ENCODE measurements around the gene CYP2E1.
"Not testable (repeated sequence)": the region's sequence is repeated elsewhere in the genome, so short reads cannot be mapped to it uniquely, and the experiment has no call there.

Gene CYP2E1

DNA sequence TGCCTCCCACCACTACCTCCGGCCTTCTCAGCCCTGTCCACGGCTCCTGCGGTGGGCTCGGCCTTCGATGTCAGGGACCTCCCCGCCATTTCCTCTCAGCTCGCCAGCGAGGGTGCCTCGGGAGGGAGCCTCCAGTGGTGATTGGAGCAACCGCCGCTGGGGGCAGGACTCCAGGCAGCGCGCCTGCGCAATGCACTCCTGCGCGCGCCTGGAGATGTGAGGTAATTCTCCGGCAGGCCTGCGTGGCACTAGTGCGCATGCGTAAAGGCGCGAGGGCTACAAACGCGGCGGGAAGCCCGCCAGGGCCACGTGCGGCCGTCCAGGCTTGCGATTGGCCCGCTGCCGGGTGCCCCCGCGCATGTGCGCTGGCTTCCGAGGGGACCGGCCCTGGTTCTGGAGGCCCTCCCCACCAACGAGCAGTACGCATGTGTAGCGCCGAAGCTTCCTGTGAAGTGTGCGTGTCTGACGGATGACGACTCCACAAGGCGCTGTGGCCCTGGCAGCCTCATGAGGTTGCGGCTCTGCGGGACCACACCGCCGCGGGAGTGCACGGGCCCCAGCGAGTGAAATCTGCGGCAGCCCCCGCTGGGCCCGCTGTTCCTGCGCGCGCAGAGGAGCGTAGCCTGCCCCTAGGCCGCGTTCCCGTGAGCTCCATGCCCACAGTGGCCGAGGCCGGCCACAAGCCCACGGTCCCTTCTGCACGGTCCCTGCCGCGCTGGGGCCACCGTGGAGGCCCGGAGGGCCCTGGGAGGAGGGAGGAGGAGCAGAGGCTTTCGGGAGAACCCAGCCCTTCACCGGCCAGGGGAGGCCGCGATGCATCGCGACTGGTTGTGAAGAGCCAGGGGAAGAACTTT lies 38.5 kb downstream of the CYP2E1 start, which contains the start of gene SYCE1:
Gene SYCE1 (minus strand): TSS at position 143 of the 854 bp plus-strand sequence. CDS start 54 bp downstream, at position 89.
- H3K4me3 ChIP-seq (ENCODE audit: low read depth, low read length): no peak within 1 kb of the TSS
- no peaks in the 10 kb centered on the region for H3K9me3 ChIP-seq (ENCODE audit: severe bottlenecking)
- H3K27me3 ChIP-seq (ENCODE audit: insufficient read depth, low read depth, severe bottlenecking): no peaks in the 10 kb centered on the region
- DNase-seq: no peak
- H3K36me3 ChIP-seq: no peaks in the 10 kb centered on the region
- TF ChIP-seq, protein P1, sequence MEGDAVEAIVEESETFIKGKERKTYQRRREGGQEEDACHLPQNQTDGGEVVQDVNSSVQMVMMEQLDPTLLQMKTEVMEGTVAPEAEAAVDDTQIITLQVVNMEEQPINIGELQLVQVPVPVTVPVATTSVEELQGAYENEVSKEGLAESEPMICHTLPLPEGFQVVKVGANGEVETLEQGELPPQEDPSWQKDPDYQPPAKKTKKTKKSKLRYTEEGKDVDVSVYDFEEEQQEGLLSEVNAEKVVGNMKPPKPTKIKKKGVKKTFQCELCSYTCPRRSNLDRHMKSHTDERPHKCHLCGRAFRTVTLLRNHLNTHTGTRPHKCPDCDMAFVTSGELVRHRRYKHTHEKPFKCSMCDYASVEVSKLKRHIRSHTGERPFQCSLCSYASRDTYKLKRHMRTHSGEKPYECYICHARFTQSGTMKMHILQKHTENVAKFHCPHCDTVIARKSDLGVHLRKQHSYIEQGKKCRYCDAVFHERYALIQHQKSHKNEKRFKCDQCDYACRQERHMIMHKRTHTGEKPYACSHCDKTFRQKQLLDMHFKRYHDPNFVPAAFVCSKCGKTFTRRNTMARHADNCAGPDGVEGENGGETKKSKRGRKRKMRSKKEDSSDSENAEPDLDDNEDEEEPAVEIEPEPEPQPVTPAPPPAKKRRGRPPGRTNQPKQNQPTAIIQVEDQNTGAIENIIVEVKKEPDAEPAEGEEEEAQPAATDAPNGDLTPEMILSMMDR (IDR thresholded peaks at IDR 0.05; ENCODE audit: low read depth, low read length): no peak
- no peak within 1 kb of the TSS for H3K27ac ChIP-seq

DNA sequence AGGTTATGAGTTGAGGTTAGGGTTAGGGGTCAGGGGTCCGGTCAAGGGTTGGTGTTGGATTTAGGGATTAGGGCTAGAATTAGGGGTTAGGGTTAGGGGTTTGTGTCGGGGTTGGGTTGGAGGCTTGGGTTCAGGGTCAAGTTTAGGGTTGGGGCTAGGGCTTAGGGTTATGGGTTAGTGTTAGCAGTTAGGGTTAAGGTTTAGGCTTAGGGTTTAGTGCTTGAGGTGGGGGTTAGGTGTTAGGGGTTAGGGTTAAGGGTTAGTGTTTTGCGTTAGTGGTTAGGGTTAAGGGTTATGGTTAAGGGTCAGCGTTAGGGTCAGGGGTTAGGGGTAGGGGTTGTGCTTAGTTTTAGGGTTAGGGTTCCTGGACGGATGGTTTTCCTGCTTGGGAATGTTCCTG lies 40.0 kb downstream of the CYP2E1 start:
- TF ChIP-seq, protein P1 (IDR thresholded peaks at IDR 0.05; ENCODE audit: low read depth, low read length): no peak
- no peak overlapping the region for H3K27ac ChIP-seq
- H3K36me3 ChIP-seq: no peaks in the 10 kb centered on the region
- H3K9me3 ChIP-seq (ENCODE audit: severe bottlenecking): no peaks in the 10 kb centered on the region
- H3K27me3 ChIP-seq (ENCODE audit: insufficient read depth, low read depth, severe bottlenecking): no peaks in the 10 kb centered on the region
- DNase-seq: no peak
- H3K4me3 ChIP-seq (ENCODE audit: low read depth, low read length): no peak overlapping the region

GRCh38 chr10:133567609-133568286 lies 40.6 kb downstream of the CYP2E1 start:
- TF ChIP-seq, protein P1 (IDR thresholded peaks at IDR 0.05; ENCODE audit: low read depth, low read length): no peak
- Histone ChIP-seq H3K9me3 (ENCODE audit: severe bottlenecking) (peaks cover under 1% of the 10 kb centered on the region), H3K27ac (no peak overlapping the region), H3K36me3 (no peaks in the 10 kb centered on the region), H3K4me3 (ENCODE audit: low read depth, low read length) (no peak overlapping the region), H3K27me3 (ENCODE audit: insufficient read depth, low read depth, severe bottlenecking) (no peaks in the 10 kb centered on the region)
- no peak for DNase-seq

DNA sequence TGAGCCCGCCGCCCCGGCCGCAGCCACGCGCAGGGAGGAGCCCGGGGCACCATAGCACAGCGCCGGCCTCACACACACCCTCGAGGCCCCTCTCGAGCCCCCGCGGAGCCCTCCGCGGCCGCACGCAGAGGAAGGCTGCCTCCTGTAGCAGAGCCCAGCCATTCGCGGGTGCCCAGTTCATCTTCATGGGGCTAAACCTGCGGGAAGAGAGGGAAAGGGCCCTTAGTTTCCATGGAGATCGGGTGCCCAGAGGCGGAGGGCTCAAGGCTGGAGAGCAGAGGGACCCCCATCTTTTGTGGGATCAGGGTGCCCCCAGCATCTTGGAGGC lies 41.1 kb downstream of the CYP2E1 start:
- H3K27ac ChIP-seq: no peak overlapping the region

GRCh38 chr10:133568831-133569527 lies 41.8 kb downstream of the CYP2E1 start:
- H3K36me3 ChIP-seq; H3K27me3 ChIP-seq (ENCODE audit: insufficient read depth, low read depth, severe bottlenecking); H3K27ac ChIP-seq; DNase-seq: not testable (repeated sequence)
- Histone ChIP-seq H3K9me3 (ENCODE audit: severe bottlenecking) (peaks cover 12% of the 10 kb centered on the region), H3K4me3 (ENCODE audit: low read depth, low read length) (peak overlapping the region; percentile 14; the same call in 1 of the 2 replicates)

More for the DNA sequence above, 41.1 kb downstream of the CYP2E1 start:
- TF ChIP-seq, protein P1 (IDR thresholded peaks at IDR 0.05; ENCODE audit: low read depth, low read length): no peak
- DNase-seq: no peak
- Histone ChIP-seq H3K27me3 (ENCODE audit: insufficient read depth, low read depth, severe bottlenecking) (no peaks in the 10 kb centered on the region), H3K36me3 (no peaks in the 10 kb centered on the region), H3K9me3 (ENCODE audit: severe bottlenecking) (peaks cover 5% of the 10 kb centered on the region), H3K4me3 (ENCODE audit: low read depth, low read length) (no peak overlapping the region)

GRCh38 chr10:133569801-133570200 lies 42.6 kb downstream of the CYP2E1 start:
- not testable (repeated sequence) for H3K4me3 ChIP-seq (ENCODE audit: low read depth, low read length); H3K36me3 ChIP-seq; DNase-seq; H3K27ac ChIP-seq; H3K27me3 ChIP-seq (ENCODE audit: insufficient read depth, low read depth, severe bottlenecking)
- peaks cover 13% of the 10 kb centered on the region for H3K9me3 ChIP-seq (ENCODE audit: severe bottlenecking)

- H3K27me3 ChIP-seq (ENCODE audit: insufficient read depth, low read depth, severe bottlenecking); H3K36me3 ChIP-seq; DNase-seq; H3K4me3 ChIP-seq (ENCODE audit: low read depth, low read length); H3K27ac ChIP-seq: not testable (repeated sequence)
- H3K9me3 ChIP-seq (ENCODE audit: severe bottlenecking): peaks cover 13% of the 10 kb centered on the region
Measured at GRCh38 chr10:133572055-133572454, 44.9 kb downstream of the CYP2E1 start.

- not testable (repeated sequence) for H3K27ac ChIP-seq; H3K36me3 ChIP-seq; DNase-seq; H3K4me3 ChIP-seq (ENCODE audit: low read depth, low read length); H3K27me3 ChIP-seq (ENCODE audit: insufficient read depth, low read depth, severe bottlenecking)
- peaks cover 13% of the 10 kb centered on the region for H3K9me3 ChIP-seq (ENCODE audit: severe bottlenecking)
Measured at GRCh38 chr10:133573460-133573859, 46.3 kb downstream of the CYP2E1 start.

DNA sequence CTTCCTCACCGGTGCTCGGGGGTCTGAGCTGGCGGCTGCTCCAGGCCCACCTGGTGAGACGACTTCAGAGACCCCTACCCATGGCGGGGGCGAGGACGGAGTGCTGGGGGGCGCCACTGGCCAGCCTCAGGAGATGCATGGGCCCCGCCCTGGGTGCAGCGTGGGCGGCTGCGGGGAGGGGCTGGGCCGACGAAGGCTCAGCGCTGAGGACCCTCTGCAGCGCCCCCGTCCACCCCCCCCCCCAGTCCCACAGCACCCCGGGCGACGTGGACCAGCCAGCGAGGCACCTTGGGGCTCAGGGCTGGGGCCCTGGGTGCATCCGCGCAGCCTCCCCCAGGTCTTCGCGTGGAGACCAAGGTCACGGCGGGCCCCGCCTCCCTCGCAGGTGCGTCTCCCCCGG lies 49.9 kb downstream of the CYP2E1 start:
- not testable (repeated sequence) for H3K27ac ChIP-seq; H3K4me3 ChIP-seq (ENCODE audit: low read depth, low read length); DNase-seq; H3K36me3 ChIP-seq; H3K27me3 ChIP-seq (ENCODE audit: insufficient read depth, low read depth, severe bottlenecking)
- H3K9me3 ChIP-seq (ENCODE audit: severe bottlenecking): peaks cover 23% of the 10 kb centered on the region

All from WERI-Rb-1 (cell line).